GM21786 (cell line): ENCODE results near the gene SPSB3.

Experiments
- ATAC-seq: cut with Tn5 transposase; IDR thresholded peaks from one replicate; pipeline ENCODE4 v1.9.1; 2021; ENCODE audit not compliant: unreplicated experiment

The SPSB3 gene

DNA sequence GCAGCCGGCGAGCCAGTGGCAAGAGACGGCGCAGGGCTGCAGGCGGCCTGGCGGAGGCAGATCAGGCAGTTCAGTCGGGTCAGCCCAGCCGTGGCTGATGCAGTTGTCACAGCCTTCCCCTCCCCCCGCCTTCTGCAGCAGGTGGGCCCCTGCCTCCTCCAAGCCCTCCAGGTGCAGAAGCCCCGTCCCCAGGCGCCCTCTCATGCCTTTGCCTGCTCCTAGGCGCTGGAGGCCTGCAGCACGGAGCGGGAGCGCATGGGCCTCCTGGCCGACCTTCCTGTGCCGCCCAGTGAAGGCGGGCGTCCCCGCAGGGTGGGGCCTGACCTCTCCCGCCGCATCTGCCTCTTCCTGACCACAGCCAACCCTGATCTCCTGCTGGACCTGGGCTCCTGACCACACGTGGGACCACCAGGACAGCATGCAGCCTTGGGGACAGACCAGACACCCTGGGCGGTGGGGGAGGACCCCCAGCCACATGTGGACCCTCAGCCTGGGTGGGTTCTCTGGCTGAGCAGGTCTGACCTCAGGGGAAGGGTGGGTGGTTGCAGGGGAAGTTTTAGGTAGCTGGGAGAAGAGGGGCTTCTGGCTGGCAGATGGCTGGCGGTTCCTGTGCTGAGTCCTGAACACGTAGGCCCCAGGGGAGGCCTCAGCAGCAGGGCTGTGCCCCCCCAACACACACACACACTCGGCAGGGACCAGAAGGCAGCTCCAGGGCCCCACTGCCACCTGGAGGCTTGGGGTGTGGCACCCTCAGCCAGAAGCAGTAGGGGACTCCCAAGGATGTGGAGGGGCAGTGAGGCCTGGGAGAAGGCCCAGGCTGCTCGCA lies 6.3 kb downstream of the SPSB3 start:
- no peak for ATAC-seq

DNA sequence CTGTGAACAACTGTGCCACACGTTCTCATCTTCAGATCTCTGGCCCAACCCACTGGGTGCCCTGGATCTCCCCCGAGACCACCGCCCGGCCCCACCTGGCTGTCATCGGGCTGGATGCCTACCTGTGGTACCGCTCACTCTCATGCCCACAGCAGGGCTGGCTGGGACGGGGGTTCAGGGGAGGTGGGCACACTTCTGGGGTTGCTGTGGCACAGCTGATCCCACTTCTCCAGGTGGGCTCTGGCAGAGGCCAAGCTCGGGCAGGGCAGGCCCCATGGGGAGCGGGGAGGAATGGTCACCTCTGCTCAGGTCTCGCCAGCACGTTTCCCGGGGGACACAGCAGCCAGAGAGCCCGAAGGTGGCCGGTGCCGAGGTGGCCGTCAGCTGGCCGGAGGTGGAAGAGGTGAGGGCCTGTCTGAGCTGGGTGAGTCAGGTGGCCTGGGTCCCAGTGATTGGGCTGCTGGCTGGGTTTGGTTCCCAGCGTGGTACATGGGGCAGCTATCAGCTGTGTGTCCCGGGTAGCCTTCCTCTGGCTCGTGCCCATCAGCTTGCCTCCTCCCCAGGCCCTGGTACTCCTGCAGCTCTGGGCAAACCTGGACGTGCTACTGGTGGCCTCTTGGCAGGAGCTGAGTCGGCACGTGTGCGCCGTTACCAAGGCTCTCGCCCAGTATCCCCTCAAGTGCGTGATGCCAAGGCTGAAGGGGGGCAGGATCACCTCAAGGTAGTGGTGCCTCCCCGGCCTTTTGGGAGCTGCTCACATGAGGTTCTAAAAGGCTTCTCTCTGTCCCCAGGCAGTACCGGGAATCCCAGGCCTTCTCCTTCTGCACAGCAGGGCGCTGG lies 7.1 kb downstream of the SPSB3 start:
- no peak for ATAC-seq

GRCh38 chr16:1774448-1774780 lies 8.0 kb downstream of the SPSB3 start:
- ATAC-seq: no peak

DNA sequence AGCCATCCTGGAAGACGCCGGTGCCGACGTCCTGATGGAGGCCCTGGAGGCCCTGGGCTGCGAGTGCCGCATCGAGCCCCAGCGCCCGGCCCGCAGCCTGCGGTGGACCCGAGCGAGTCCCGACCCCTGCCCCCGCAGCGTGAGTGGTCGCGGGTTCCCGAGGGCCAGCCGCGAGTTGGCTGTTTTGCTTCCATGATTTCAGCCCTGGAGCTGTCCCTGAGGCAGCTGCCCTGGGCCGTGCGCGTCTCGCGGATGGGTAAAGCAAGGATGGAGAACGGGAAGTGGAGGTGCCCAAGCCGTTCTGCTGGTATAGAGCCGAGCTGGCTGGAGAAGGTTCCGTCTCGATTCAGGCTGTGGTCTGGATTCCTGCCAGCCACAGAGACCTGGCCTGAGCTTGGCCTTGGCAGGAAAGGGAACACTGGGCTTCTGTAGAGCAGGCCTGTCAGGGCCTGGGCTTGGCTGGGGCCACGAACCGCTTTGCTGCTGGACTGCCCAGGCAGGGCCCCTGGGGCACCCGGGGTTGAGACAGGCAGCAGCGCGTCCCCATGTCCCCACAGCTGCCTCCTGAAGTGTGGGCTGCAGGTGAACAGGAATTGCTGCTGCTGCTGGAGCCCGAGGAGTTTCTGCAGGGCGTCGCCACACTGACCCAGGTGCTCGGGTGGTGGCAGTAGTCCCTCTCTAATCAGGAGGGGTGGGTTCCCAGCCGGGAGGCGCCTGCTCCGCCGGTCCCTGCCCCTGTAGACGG lies 8.5 kb downstream of the SPSB3 start:
- no peak for ATAC-seq

- ATAC-seq: peak; percentile 39
Observed at GRCh38 chr16:1772908-1773702, 9.3 kb downstream of the SPSB3 start, which contains the start of gene MRPS34. Gene MRPS34, minus strand, starts transcription at chr16:1773134. Its CDS starts 15 bp downstream, at chr16:1773119.

DNA sequence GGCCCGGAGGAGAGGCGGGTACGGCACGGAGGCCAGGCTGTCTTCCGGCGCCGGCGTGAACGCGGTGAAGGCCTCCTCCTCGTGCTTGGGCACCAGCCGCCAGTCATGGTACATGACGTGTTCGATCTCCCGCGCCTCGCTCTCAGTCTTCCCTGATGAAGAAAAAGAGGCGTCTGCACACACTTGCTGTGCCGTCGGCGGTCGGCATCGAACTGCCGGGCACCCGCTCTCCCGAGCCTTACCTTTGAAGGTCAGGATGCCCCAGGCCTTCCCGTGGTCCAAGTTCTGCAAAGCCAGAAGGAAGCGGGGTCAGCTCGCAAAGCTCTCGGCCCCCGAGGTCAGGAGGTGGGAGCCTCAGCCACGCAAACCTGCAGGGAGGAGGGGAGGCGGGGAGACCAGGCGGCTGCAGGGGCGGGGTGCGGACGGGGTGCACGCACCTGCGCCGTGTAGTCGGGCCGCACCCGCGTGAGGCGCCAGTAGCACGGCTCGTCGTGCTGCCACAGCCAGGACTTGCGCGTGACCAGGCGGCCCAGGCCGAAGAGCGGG lies 9.9 kb downstream of the SPSB3 start, which contains the start of gene EME2:
Gene EME2 (plus strand): TSS at position 449 of the 546 bp plus-strand sequence. CDS start 418 bp downstream, outside the sequence.
- peak; percentile 5 for ATAC-seq

DNA sequence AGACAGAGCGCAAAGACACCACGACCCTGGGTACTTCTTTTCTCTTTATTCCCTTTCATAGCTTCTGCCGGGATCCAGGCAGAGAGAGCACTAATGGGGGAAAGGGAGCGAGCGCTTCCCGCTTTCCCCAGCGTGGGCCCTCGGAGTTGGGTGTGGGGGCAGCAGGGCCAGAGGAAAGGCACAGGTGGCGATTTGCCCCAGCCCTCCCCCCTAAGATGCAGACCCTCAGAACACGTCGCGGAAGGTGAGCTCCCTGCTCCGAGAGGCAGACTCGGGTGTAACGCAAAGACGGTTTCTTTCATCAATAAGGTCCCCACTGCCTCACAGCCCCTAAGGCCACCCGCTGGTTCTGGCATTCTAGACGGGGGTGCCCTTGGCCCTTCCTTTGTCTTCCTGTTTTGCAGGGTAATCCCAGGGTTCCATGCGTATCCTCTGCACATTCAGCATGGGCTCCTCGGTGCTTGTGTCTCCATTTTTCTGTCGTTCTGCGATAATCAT lies 10.5 kb downstream of the SPSB3 start:
- ATAC-seq: no peak

- peak; percentile 34 for ATAC-seq
Observed at GRCh38 chr16:1771188-1771863, 11.0 kb downstream of the SPSB3 start, which contains the start of gene NME3. Gene NME3, minus strand, starts transcription at chr16:1771543. Its CDS starts 9 bp downstream, at chr16:1771534.

DNA sequence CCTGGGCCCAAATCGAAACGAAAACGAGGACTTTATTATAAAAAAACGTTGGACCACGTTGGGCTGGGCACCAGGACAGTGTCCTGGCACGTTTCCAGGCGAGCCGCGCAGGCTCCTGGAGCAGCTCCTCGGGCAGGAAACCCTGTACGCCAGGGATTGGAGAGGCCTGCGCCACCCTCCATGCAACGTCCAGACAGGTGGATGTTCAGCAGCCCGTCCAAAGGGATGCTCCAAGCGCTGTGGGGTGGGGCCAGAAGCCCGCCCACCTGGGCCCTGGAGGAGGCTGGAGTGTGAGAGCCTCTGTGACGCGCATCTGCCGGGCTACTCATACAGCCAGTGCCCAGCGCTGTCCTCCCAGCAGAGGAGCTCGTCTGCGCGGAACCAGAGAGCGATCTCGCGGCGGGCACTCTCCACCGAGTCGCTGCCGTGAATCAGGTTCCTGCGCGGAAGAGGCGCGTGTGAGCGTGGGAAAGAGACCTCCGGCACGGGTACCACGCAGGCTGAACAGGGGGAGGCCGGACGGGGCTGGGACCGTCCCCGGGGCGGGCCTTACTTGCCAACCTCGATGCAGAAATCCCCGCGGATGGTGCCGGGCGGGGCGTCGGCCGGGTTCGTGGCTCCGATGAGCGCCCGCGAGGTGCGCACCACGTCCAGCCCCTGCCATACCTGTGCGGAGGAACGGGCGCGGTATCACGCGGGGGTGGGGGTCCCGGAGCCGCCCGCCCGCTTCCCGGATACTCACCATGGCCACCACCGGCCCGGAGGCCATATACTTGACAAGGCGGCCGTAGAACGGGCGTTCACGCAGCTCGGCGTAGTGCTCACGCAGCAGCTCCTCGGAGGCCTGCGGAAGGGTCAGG lies 11.8 kb downstream of the SPSB3 start:
- ATAC-seq: no peak

DNA sequence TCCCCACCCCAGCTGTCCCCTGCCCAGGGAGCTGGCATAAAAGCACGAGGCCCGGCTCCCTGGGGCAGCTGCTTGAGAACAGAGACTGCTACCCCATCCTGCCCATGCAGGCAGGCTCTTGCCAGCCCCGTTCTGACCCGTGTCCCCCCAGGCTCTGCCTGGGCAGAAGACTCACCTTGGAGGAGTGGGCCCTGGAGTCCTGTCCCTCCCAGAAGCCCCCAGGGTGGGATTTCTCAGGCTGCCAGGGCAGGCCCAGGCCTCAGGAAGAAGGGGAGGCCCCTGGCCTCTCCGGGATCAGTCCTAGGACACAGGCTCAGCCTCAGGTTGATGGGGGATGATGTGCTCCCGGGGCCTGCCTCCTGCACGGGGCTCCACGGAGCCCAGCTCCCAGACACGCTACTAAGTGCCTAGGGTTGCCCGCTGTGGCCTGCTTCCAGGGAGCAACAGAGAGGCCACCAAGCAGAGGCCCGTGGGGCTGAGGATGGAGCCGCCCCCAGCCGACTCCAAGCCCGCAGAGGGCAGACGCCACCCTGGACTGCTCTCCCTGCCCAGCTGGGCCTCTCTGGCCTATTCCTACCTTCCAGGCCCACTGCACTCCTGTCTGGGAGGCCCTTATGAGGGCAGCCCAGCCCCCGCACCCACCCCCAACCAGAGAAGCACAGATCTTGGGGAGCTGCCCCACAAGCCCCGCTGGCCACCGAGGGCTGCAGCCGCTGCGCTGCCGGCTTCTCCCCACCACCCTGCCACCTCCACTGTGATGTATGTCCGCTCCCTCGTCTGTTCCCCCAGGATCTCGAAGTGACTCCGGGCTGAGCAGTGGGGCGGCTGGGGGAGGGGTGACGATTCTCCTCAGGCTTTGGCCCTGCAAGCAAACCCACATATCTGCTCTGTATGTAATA lies 12.7 kb downstream of the SPSB3 start:
- no peak for ATAC-seq

- no peak for ATAC-seq
Observed at GRCh38 chr16:1768767-1769401, 13.5 kb downstream of the SPSB3 start.

- ATAC-seq: no peak
Observed at GRCh38 chr16:1768061-1768766, 14.2 kb downstream of the SPSB3 start.

DNA sequence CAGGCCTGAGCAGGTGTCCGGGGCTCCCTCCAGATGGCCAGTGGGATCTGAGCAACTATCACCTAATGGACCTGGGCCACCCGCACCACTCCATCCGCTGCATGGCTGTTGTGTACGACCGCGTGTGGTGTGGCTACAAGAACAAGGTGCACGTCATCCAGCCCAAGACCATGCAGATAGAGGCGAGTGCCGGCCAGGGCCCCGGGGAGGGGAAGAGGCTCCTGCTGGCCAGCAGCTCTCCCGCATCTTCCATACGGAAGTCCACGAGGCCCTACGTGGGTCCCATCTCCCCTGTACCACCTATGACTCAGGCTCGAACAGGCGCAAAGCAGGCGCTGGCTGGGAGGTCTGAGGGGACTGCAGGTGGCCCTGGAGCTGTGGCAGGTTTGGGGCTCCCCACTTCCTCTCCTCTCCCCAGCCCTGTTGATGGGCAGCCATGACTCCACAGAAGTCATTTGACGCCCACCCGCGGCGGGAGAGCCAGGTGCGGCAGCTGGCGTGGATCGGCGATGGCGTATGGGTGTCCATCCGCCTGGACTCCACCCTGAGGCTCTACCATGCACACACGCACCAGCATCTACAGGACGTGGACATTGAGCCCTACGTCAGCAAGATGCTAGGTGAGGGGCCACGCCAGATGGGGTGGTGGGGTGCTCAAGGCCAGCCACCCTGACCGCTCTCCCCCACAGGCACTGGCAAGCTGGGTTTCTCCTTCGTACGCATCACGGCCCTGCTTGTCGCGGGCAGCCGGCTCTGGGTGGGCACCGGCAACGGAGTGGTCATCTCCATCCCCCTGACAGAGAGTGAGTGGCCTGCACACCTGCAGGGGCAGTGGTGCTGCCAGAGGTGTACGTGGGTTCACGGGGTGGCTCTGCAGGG lies 15.0 kb downstream of the SPSB3 start:
- ATAC-seq: no peak

GRCh38 chr16:1766701-1767100 lies 15.7 kb downstream of the SPSB3 start:
- no peak for ATAC-seq

GRCh38 chr16:1766231-1766630 lies 16.1 kb downstream of the SPSB3 start:
- no peak for ATAC-seq
